Stimulated activated CD4-positive, alpha-beta T cell treated with anti-CD3 and anti-CD28 coated beads, Interleukin-12 subunit alpha, Interleukin-12 subunit beta, amount 100 ng/mL, for 48 hours (primary cell): ENCODE data around the gene S100Z.
"Not testable (repeated sequence)": the region's sequence is repeated elsewhere in the genome, so short reads cannot be mapped to it uniquely, and the experiment has no call there.

Experiments used
- DNase-seq, 3 donors: peaks; one replicate each; pipeline ENCODE4 v3.0.0-alpha.2; 2020; ENCODE audit warnings: low read depth in 2 of 3, low spot score in 1 of 3

S100Z gene

DNA sequence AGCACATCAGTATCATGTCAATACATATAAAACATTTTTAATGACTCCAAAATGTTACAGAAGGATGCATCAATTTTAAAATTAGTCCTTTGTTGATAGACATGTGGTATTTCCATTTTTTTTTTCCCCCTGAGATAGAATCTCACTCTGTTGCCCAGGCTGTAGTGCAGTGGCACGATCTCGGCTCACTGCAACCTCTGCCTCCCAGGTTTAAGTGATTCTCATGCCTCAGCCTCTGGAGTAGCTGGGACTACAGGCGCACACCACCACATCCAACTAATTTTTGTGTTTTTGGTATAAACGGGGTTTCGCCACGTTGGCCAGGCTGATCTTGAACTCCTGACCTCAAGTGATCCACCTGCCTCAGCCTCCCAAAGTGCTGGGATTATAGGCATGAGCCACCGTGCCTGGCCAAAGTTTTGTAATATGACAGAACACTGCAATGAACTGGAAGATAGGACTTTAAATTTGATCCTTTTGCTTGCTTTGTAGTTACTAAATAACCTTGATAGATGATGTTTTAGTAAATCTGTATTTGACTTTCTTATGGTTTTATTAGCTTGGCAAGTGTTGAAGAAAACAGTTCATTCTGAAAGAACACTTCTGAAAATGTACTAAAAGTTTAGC lies 27.6 kb upstream of the S100Z start:
- not testable (repeated sequence) for DNase-seq

DNA sequence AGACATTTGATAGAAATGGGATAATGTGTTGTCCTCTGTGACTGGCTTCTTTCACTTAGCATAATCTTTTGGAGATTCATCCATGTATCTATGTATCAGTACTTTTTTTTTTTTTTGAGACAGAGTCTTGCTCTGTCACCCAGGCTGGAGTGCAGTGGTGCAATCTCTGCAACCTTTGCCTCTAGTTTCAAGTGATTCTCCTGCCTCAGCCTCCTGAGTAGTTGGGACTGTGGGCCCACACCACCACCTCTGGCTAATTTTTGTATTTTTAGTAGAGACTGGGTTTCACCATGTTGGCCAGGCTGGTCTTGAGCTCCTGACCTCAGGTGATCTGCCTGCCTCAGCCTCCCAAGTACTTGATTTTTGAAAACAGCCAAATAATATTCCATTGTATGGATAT lies 23.4 kb upstream of the S100Z start:
- not testable (repeated sequence) for DNase-seq

DNA sequence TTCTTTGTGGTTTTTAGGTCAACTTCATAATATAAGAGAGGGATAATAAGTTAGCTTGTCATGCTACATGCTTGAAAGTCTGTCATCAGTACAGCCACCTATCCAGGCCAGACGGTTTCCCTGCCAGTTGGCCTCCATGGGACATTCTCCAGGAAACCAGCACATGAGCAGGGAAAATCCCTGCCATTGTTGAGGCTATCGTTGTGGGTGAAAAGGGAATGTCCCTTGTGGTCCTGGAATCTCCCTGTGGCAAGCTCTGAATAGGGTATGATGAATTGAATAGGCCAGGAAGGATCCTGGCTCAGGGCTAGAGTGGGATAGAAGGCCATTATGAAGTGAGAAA lies 18.7 kb upstream of the S100Z start:
- DNase-seq: no peak

DNA sequence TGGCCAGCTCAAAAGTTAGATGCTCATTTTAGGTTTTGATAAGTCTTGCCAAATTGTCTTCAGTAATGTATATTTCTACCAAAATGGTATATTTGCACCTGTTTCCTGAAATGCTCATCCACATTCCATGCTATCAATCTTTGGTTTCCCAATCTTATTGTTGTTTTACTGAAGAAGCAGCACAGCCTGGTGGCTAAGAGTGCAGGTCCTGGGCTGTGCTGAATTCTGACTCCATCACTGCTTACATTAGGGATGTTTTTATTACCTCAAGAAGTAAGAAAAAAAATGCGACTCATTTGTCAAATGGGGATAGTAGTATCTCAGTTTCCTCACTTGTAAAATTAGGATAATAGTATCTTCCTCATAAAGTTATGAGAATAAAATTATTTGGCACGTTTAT lies 13.6 kb upstream of the S100Z start:
- no peak for DNase-seq

DNA sequence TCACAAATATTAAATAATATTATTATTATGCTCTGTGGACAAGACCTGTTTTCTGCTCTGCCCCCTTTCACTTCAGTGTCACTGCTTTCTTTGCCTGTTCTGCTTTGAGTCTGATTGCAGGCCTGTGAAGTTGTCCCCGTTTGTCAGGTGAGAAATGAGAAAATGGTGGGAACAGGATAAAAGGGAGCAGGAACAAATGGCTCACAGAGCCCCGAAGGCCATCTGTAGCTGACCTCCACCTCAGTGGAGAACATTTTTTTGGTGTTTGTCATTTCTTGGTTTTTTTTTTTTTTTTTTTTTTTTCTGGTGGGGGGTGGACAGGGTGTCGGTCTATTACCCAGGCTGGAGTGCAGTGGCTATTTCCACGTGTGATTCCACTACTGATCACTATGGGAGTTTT lies 13.2 kb upstream of the S100Z start:
- DNase-seq: no peak

DNA sequence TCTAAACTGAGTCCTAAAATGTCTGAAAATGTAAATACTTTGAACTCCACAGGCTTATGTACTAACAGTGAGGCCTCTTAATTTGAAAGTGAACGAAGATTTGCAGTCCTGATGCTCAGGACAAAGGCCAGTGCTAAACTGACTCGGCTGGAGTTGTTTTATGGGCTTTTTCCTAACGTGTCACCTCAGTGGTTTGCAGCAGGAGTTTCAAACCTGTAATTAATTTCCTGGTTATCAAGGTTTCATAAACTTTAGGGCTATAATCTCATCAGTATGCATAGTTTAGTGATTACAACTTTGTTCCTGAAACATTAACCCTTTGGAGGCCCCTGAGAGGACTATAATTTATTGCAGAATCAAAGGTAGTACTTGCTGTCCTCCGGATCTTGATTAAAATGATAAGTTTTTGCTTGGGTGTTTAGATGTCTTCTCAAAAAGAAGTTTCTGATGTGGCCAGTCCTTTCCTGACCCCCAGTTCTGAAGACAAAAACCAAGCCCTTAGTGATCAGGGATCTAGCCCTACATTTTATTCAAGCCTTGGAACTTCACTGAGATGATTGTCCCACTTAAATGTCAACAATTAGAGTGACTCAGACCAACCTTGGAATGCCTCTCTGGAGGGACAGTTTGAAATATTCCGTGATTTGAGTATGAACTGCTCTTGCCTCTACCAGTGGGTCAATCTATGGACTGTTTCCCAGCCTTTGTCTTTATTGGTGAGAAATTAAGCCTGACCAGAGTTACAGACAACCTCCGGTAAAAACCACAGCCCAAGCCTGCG lies 11.1 kb upstream of the S100Z start:
- no peak for DNase-seq

DNA sequence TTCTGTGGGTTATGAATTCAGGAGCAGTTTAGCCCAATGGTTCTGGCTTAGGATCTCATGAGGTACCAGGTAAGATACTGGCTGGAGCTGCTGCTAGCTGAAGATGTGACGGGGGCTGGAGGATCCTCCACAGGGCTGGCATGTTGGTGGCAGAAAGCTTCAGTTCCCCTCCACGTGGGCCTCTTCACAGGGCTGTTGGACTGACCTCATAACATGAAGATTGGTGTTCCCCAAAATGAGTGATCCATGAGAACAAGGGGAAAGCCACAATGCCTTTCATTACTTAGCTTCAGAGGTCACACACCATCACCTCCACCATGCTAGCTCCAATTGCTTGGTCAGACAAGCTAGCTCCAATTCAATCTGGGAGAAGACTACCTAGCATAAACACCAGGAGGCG lies 8.5 kb upstream of the S100Z start:
- DNase-seq: no peak

DNA sequence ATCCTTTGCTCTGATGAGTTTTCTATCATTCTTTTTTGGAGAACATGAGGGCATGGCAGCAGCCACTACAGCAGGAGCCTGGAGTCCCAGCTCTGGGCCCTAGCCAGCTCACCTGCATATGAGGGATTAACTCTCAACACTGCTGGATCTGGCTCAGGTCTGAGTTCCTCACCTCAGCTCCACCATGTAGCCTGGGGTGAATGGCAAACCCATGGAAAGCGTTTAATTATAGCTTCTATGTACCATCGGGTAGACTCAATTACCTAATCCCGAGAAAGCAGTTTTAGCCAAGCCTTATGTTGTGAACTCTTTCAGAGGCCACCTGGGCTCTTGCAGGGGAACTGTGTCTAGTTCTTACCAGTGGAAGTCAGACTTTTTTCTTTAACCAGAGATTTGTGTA lies 3.9 kb upstream of the S100Z start:
- DNase-seq: no peak

DNA sequence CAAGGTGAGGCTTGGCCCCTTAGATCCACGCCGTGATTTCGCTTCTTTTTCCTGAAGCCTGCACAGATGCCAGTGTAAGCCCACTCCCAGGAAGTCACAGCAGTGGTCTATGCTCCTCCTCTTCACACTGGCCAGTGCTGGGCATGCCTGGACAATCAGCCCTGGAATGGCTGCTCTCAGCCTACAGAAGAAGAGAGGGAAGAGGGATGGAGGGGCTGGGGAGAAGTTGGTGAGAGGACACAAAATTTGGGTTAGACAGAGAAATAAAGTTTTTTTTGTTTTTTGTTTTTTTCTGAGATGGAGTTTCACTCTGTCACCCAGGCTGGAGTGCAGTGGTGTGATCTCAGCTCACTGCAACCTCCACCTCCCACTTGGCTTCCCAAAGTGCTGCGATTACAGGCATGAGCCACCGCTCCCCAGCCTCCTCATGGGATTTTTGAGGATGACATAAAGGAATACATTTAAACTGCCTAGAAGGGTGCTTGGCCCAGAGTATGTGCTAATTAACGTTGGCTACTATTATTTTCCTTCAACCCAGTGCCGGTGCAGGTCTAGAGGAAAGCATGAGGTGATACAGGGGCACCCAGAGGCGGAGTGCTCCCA lies 830 bp downstream of the S100Z start:
- no peak for DNase-seq

DNA sequence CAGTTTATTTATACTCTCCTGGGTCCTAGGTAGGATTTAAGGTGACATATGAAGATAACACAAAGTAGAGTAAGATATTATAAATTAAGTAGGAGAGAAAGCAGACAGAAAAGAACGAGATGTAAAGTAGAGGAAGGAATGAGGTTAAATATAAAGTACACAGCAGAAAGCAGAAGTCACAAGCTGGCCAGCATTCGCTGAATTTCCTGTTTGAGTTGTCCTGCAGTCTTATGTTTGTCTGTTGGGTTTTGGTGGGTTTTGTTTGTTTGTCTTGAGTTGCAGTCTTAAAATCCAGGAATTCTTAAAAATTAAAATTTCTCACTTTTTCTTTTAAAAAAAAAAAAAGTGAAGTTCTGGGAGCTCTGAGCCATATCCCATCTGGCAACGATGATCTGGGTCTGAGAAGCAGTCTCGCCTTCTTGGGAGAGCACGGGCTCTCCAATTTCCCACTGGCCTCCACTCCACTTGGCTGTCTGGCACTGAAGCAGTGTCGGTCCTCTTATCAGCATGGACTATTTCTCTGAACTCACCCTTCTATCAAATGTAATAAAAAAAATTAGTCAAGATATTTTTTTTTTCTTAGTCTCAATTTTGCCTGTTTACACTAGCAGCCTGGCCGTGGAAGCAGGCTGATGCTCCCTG lies 2.0 kb downstream of the S100Z start:
- no peak for DNase-seq

DNA sequence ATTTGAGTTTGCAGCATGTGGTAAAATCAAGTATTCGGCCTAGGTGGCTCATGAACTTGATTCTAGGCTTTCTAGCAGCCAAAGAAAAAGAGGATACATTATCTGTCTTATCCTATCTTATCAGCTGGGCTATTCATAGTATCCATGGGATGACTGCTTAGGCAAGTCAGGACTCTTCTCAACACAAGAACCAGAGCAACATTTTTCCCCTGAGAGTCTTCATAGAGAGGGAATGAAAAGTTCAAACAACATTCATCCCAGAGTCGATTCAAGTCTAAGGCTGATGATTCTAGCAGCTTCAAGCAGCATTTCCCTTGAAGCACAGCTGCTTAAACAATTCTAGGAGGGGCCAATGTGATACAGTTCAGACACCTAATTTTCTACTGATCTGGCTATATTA lies 3.0 kb downstream of the S100Z start:
- no peak for DNase-seq

DNA sequence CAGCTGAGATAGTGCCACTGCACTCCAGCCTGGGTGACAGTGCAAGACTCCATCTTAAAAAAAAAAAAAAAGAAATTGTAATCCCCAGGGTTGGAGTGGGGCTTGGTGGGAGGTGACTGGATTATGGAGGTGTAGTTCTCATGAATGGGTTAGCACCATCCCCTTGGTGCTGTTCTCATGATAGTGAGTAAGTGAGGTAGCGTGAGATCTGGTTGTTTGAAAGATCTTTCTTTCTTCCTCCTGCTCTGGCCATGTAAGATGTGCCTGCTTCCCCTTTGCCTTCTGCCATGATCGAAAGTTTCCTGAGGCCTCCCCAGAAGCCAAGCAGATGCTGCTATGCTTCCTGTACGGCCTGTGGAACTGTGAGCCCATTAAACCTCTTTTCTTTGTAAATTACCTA lies 3.9 kb downstream of the S100Z start:
- not testable (repeated sequence) for DNase-seq

DNA sequence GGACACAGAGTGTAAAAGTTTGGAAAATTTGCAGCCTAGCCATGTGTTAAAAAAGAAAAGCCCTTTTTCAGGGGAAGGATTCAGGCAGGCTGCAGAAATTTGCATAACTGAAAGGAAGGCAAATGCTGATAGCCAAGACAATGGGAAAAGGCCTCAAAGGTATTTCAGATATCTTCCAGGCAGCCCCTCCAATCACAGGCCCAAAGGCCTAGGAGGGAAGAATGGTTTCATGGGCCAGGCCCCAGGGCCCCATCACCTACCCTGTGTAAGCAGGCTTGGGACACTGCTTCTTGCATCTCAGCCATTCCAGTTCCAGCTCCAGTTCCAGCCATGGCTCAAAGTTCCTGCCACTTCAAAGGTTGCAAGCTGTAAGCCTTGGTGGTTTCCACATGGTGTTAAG lies 4.8 kb downstream of the S100Z start:
- no peak for DNase-seq

DNA sequence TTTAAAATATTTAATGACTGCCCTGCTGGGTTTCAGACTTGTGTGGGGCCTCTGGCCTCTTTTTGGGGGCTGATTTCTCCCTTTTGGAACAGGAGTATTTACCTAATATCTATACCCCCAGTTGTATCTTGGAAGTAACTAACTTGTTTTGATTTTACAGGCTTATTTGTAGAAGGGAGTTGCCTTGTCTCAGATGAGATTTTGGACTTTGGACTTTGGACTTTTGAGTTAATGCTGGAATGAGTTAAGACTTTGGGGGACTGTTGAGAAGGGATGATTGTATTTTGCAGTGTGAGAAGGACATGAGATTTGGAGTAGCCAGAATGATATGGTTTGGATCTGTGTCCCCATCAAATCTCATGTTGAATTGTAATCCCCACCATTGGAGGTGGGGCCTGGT lies 5.7 kb downstream of the S100Z start:
- not testable (repeated sequence) for DNase-seq

DNA sequence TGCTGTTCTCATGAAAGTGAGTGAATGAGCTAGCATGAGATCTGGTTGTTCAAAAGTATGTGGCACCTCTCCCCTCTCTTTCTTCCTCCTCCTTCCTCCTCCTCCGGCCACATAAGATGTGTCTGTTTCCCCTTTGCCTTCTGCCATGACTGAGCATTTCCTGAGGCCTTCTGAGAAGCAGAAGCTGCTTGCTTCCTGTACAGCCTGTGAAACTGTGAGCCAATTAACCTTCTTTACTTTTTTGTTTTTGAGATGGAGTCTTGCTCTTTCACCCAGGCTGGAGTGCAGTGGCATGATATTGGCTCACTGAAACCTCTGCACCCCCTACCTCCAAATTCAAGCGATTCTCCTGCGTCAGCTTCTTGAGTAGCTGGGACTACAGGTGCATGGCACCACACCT lies 6.1 kb downstream of the S100Z start:
- DNase-seq: peak in 1 of 3 donors; percentile 7

DNA sequence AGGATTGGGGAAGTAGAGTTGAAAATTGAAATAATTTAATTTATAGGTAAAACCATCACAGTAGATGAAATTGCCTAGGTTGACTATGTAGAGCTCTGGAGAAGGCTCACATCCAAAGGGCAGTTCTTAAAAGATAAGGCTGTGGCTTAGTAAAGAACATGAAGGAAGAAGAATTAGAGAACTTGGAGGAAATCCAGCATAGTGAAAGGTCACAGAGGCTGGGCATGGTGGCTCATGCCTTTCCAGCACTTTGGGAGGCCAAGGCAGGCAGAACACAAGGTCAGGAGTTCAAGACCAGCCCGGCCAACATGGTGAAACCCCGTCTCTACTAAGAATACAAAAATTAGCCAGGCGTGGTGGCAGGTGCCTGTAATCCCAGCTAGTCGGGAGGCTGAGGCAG lies 7.0 kb downstream of the S100Z start:
- DNase-seq: not testable (repeated sequence)

DNA sequence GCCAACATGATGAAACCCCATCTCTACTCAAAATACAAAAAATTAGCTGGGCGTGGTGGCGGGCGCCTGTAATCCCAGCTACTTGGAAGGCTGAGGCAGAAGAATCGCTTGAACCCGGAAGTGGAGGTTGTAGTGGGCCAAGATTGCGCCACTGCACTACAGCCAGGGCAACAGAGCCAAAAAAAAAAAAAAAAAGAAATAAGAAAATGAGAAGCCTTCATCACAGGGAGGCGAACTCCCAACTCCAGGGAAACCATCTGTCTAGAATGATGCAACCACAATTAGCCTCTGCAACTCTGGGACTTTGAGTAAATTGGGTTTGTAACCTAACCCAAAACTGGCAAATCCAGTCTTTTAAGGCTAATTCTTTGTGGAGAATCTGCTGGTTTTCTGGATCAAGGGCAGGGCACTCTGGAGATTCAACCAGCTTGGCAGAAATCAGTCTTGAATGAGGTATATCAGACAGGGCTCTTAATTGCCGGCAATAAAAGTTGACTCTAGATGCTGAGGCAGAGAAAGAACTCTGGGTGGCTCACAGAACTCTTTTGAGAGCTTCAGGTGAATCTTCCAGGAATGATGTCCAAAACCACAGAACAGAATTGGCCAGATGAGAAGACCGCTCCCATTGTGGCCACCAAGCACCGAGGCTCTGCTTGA lies 9.9 kb downstream of the S100Z start:
- DNase-seq: no peak

DNA sequence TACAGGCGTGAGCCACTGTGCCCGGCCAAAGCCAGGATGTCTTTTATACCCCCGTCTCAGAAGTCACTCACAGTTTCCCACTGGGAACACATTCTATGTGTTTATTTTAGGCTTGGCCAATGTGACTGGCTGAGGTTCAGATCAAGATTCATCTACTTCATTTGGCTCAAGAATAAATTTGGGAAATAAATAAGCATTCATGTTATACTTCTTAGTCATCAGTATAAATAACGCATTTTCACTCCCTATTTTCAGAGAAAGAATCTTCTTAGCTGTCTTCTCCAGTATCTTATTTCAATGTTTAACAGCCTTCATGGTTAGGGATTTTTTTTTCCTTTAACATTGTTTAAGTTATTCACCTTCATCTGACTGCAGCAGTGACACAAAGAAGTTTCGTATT lies 11.8 kb downstream of the S100Z start:
- DNase-seq: no peak

DNA sequence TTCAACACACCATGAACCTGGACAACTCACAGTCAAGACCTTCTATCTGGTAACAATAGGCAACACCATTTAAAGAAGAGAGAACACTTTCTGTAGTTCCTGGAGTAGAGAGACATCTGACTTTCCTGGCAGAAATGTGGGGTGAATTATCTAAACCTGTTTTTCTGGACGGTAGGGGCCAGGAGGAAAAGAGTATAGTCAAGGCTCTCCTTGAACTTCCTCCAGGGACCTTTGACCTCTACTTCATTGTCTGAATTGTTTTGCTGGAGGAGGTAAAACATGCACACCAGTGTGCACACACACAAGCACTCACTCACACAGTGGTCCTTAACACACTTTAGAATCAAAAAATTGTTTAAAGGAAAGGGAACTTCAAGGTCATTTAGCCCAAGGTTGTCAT lies 13.2 kb downstream of the S100Z start:
- no peak for DNase-seq

DNA sequence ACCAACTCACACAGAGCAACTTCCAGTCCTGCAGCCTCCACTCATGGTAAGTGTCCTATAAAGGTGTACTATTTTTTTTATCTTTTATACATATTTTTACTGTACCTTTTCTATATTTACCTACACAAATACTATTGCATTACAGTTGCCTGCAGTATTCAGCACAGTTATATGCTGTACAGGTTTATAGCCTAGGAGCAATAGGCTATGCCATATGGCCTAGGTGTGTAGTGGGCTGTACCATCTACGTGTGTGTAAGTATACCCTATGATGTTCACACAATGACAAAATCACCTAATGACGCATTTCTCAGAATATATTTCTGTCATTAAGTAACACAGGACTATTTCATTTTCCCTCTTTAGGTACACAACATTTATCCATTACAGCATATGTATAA lies 16.7 kb downstream of the S100Z start:
- DNase-seq: no peak

DNA sequence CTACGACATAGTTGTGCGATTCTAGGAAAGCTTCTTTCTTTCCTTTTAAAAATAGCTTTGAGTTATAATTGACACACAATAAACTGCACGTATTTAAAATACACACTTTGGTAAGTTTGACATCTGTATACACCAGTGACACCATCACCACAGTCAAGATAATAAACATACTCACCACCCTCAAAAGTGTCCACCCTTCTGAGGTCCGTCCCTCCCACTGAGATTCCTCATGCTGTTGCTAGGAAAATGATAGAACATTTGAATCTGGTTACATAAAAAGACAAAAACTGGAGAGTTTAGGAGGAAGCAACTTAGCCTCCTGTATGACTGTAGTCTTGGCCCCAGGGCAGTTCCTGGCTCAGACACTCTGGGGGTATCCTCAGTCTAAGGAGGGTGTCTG lies 17.2 kb downstream of the S100Z start:
- no peak for DNase-seq
